ENCODE data around the gene ZNF384. TPM values are rescaled to one million over a fixed set of nuclear protein-coding genes. Genes with fewer than 3 reads are reported as not detected.

ZNF384 gene
- total and polyA plus RNA-seq, 10 of the 15 experiments (the other 5 are each of a cell fraction or from before 2014, with no cell fraction given): 0.46 to 81.5 (median 30.5) TPM

- BruUV-seq (replicated peaks): no TSS peak
- no peak overlapping the region for H3K4me2 ChIP-seq (ENCODE audit: control insufficient read depth, insufficient read depth)
- 84% methylated on average over 64 of the region's 88 CpGs for WGBS (ENCODE audit: insufficient coverage, insufficient replicate concordance, low lambda C conversion rate, missing lambda C conversion rate)
- H3K9ac ChIP-seq (ENCODE audit: control insufficient read depth, insufficient read depth, low read length): no peak overlapping the region
- ChIA-PET SMC1A (ENCODE audit: uncharacterized antibody, unreplicated experiment) (interaction anchor here (1.3 to 1.5 kb wide), 3 partner anchors 23 to 76 kb away, joined by 3 to 5 read pairs (median 5); no protein-coding TSS in a partner anchor), CTCF (interaction anchor here (1.2 to 3.1 kb wide), 5 partner anchors 7 to 64 kb away, joined by 3 to 23 read pairs (median 7); no protein-coding TSS in a partner anchor), RAD21 (ENCODE audit: unreplicated experiment) (interaction anchor here (0.7 to 2.3 kb wide), 5 partner anchors 8 to 64 kb away, joined by 3 to 5 read pairs (median 3); no protein-coding TSS in a partner anchor), POLR2A (interaction anchor here (1.4 kb wide), 1 partner anchor 12 kb away, joined by 8 read pairs; no protein-coding TSS in a partner anchor)
- TF ChIP-seq, protein P1, sequence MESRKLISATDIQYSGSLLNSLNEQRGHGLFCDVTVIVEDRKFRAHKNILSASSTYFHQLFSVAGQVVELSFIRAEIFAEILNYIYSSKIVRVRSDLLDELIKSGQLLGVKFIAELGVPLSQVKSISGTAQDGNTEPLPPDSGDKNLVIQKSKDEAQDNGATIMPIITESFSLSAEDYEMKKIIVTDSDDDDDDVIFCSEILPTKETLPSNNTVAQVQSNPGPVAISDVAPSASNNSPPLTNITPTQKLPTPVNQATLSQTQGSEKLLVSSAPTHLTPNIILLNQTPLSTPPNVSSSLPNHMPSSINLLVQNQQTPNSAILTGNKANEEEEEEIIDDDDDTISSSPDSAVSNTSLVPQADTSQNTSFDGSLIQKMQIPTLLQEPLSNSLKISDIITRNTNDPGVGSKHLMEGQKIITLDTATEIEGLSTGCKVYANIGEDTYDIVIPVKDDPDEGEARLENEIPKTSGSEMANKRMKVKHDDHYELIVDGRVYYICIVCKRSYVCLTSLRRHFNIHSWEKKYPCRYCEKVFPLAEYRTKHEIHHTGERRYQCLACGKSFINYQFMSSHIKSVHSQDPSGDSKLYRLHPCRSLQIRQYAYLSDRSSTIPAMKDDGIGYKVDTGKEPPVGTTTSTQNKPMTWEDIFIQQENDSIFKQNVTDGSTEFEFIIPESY (IDR thresholded peaks at IDR 0.05): peak; percentile 88; the same call in 1 of the 2 replicates
- peak; percentile 38; the same call in 1 of the 2 replicates for TF ChIP-seq POLR2A (IDR thresholded peaks at IDR 0.05; ENCODE audit: low read depth, low read length)
- no peak for TF ChIP-seq FOXK2 (IDR thresholded peaks at IDR 0.05)
- no peak for TF ChIP-seq RELA (IDR thresholded peaks at IDR 0.05; ENCODE audit: borderline replicate concordance, partially characterized antibody)
- no peak for TF ChIP-seq MLLT1 (IDR thresholded peaks at IDR 0.05)
- no peaks in the 10 kb centered on the region for H4K20me1 ChIP-seq (ENCODE audit: control insufficient read depth, insufficient read depth)
- H3K9me3 ChIP-seq (replicated peaks; ENCODE audit: control insufficient read depth, insufficient read depth, low read length): no peaks in the 10 kb centered on the region
- no peak for ATAC-seq
- H3K27me3 ChIP-seq (replicated peaks in 1 of 2; ENCODE audit: control insufficient read depth in 2 of 2, insufficient read depth in 2 of 2, low read length in 1 of 2): no peaks in the 10 kb centered on the region
- peaks cover 0 to 7% of the 10 kb centered on the region in 2 experiments; a peak in 2 of 4 replicates for H3K36me3 ChIP-seq (ENCODE audit: control insufficient read depth in 2 of 2, insufficient read depth in 2 of 2, low read length in 1 of 2)
- H3K4me3 ChIP-seq: no peak overlapping the region
- no peak for FAIRE-seq
- H3K27ac ChIP-seq (ENCODE audit: control insufficient read depth, insufficient read depth): no peak overlapping the region
- H2AFZ ChIP-seq (ENCODE audit: control insufficient read depth, low read depth, low read length): no peak overlapping the region
- no peaks in the 10 kb centered on the region for H3K4me1 ChIP-seq (ENCODE audit: control insufficient read depth, insufficient read depth, low read length)
- intact Hi-C loops (cut with micrococcal nuclease; ENCODE audit: unreplicated experiment): no loop called here
- no peaks in the 10 kb centered on the region for H3K79me2 ChIP-seq (ENCODE audit: control insufficient read depth, insufficient read depth, low read length)
- DNase-seq (ENCODE audit: low read depth, low spot score): no peak
- in situ Hi-C loops (cut with MboI): no loop called here
Measured at GRCh38 chr12:6620137-6620884, 68.9 kb downstream of the ZNF384 start.
